H1 (cell line): ENCODE results near the gene MAML3. TPM values are rescaled to one million over a fixed set of nuclear protein-coding genes. Genes with fewer than 3 reads are reported as not detected.

ENCODE experiments used
- CTCF ChIA-PET: fragments of 300-600 bp; sonication (Branson Sonifier 250); formaldehyde crosslinking; loops from one replicate; lab custom pipeline; 2021; ENCODE audit not compliant: partially characterized antibody; lab: Charles Lee
- POLR2A ChIA-PET: fragments of 300-600 bp; sonication (Branson Sonifier 250); formaldehyde crosslinking; loops from one replicate; lab custom pipeline; 2021; ENCODE audit warnings: inconsistent platforms; ENCODE audit not compliant: partially characterized antibody; lab: Charles Lee
- DNase-seq, 2 experiments: peaks; one replicate each; pipeline versions ENCODE4 v3.0.0 to v3.0.0-alpha.2; 2010 to 2022; ENCODE audit warnings: low spot score in 2 of 2, low read depth in 1 of 2, mixed read lengths in 1 of 2
- FAIRE-seq: peaks from 2 replicates; lab custom pipeline; 2011; peaks lifted over from hg19 to GRCh38; lab: Jason Lieb, UNC
- H2AFZ ChIP-seq: 2 replicates; pipeline ENCODE4 v1.8.1; 2012; ENCODE audit warnings: low read length, inconsistent platforms
- H2AK5ac ChIP-seq: 2 replicates; pipeline ENCODE4 v1.6.1; 2013; ENCODE audit warnings: low read depth, low read length
- H2BK120ac ChIP-seq: replicated peaks from 2 replicates; pipeline ENCODE3; 2013; ENCODE audit warnings: low read depth, low read length, inconsistent platforms
- H2BK12ac ChIP-seq: 2 replicates; pipeline ENCODE4 v1.6.1; 2013; ENCODE audit warnings: low read depth, low read length
- H2BK15ac ChIP-seq: 2 replicates; pipeline ENCODE4 v1.6.1; 2013; ENCODE audit warnings: low read length
- H2BK20ac ChIP-seq: 2 replicates; pipeline ENCODE4 v1.6.1; 2013; ENCODE audit warnings: low read length
- H2BK5ac ChIP-seq: 2 replicates; pipeline ENCODE4 v1.6.1; 2013; ENCODE audit warnings: low read depth, low read length
- H3K14ac ChIP-seq: 2 replicates; pipeline ENCODE4 v1.6.1; 2013; ENCODE audit warnings: inconsistent platforms; ENCODE audit not compliant: insufficient read length
- H3K18ac ChIP-seq: 2 replicates; pipeline ENCODE4 v1.6.1; 2013; ENCODE audit warnings: low read length; ENCODE audit errors: extremely low read depth
- H3K23ac ChIP-seq: 2 replicates; pipeline ENCODE4 v1.6.1; 2013; ENCODE audit warnings: inconsistent platforms; ENCODE audit not compliant: insufficient read length
- H3K23me2 ChIP-seq: 2 replicates; pipeline ENCODE4 v1.6.1; 2013; ENCODE audit warnings: low read depth, low read length
- H3K27ac ChIP-seq: 2 replicates; pipeline ENCODE4 v1.6.1; 2011; ENCODE audit warnings: low read depth, low read length, inconsistent platforms
- H3K27me3 ChIP-seq, 4 experiments: replicated peaks in 1 of 4; 1 replicate in 1 of 4; 2 replicates in 3 of 4; pipeline versions ENCODE4 v1.6.1 to v1.8.1; 2011 to 2013; ENCODE audit warnings: low read length in 3 of 4, mild to moderate bottlenecking in 3 of 4, inconsistent platforms in 2 of 4, mixed read lengths in 2 of 4, moderate library complexity in 1 of 4; ENCODE audit not compliant: control insufficient read depth in 3 of 4, insufficient read depth in 3 of 4; ENCODE audit errors: extremely low read depth in 1 of 4
- H3K36me3 ChIP-seq, 4 experiments: 2 replicates each; pipeline versions ENCODE4 v1.6.1 to v1.8.1; 2011 to 2013; ENCODE audit warnings: mild to moderate bottlenecking in 4 of 4, low read length in 3 of 4, moderate library complexity in 2 of 4, control low read depth in 1 of 4, inconsistent platforms in 1 of 4; ENCODE audit not compliant: insufficient read depth in 4 of 4, control insufficient read depth in 2 of 4
- H3K4ac ChIP-seq: replicated peaks from 2 replicates; pipeline ENCODE3; 2013; ENCODE audit warnings: low read length, low read depth, mixed read lengths, inconsistent platforms; ENCODE audit not compliant: insufficient read length
- H3K4me1 ChIP-seq, 4 experiments: replicated peaks in 1 of 4; 1 replicate in 1 of 4; 2 replicates in 3 of 4; pipeline versions ENCODE4 v1.6.1 to v1.8.1; 2011 to 2013; ENCODE audit warnings: low read length in 3 of 4, inconsistent platforms in 2 of 4, mixed read lengths in 1 of 4; ENCODE audit not compliant: insufficient read depth in 4 of 4, control insufficient read depth in 3 of 4
- H3K4me2 ChIP-seq, 2 experiments: 2 replicates each; pipeline versions ENCODE4 v1.6.1 to v1.8.1; 2011 to 2013; ENCODE audit warnings: low read depth in 2 of 2, low read length in 2 of 2, control low read depth in 1 of 2, inconsistent platforms in 1 of 2, mild to moderate bottlenecking in 1 of 2; ENCODE audit not compliant: insufficient read depth in 1 of 2
- H3K4me3 ChIP-seq, 4 experiments: fragments of 200-600, 300-600 bp in 1 of 4; sonication (generic), shearing (Covaris generic), sonication (Bioruptor Twin) in 1 of 4; 2 replicates each; pipeline versions ENCODE4 v1.5.1 to v1.8.1; 2011 to 2016; ENCODE audit warnings: low read length in 4 of 4, low read depth in 3 of 4, control low read depth in 2 of 4, inconsistent platforms in 2 of 4, mild to moderate bottlenecking in 2 of 4, mixed read lengths in 1 of 4, moderate library complexity in 1 of 4; ENCODE audit not compliant: insufficient read depth in 2 of 4; ENCODE audit errors: extremely low read depth in 1 of 4
- H3K56ac ChIP-seq: replicated peaks from 2 replicates; pipeline ENCODE3; 2013; ENCODE audit warnings: low read depth, mild to moderate bottlenecking, mixed read lengths, low read length, inconsistent platforms; ENCODE audit not compliant: insufficient read length
- H3K79me1 ChIP-seq: 2 replicates; pipeline ENCODE4 v1.6.1; 2013; ENCODE audit warnings: low read depth, low read length, control low read depth
- H3K79me2 ChIP-seq, 2 experiments: 2 replicates each; pipeline versions ENCODE4 v1.6.1 to v1.8.1; 2012 to 2013; ENCODE audit warnings: low read length in 2 of 2, mild to moderate bottlenecking in 2 of 2, inconsistent platforms in 1 of 2; ENCODE audit not compliant: insufficient read depth in 2 of 2, control insufficient read depth in 1 of 2
- H3K9ac ChIP-seq, 4 experiments: replicated peaks in 1 of 4; 1 replicate in 1 of 4; 2 replicates in 3 of 4; pipeline versions ENCODE4 v1.6.1 to v1.8.1; 2011 to 2013; ENCODE audit warnings: low read depth in 3 of 4, low read length in 3 of 4, control low read depth in 2 of 4, mild to moderate bottlenecking in 2 of 4, moderate library complexity in 2 of 4, inconsistent platforms in 1 of 4; ENCODE audit errors: extremely low read depth in 1 of 4
- H3K9me3 ChIP-seq, 2 experiments: 2 replicates each; pipeline versions ENCODE4 v1.6.1 to v1.8.1; 2012 to 2013; ENCODE audit warnings: mild to moderate bottlenecking in 2 of 2, moderate library complexity in 2 of 2, control low read depth in 1 of 2, inconsistent platforms in 1 of 2, low read depth in 1 of 2, low read length in 1 of 2, mixed read lengths in 1 of 2; ENCODE audit not compliant: insufficient read depth in 2 of 2
- H4K20me1 ChIP-seq, 2 experiments: replicated peaks in 1 of 2; 2 replicates each; pipeline versions ENCODE3 to v1.8.1; 2011 to 2013; ENCODE audit warnings: inconsistent platforms in 2 of 2, low read length in 2 of 2, mild to moderate bottlenecking in 1 of 2; ENCODE audit not compliant: insufficient read depth in 2 of 2, control insufficient read depth in 1 of 2
- H4K5ac ChIP-seq: 2 replicates; pipeline ENCODE4 v1.6.1; 2013; ENCODE audit warnings: low read length, low read depth, mixed read lengths, inconsistent platforms; ENCODE audit not compliant: insufficient read length
- H4K8ac ChIP-seq: 2 replicates; pipeline ENCODE4 v1.8.0; 2013; ENCODE audit warnings: mild to moderate bottlenecking, moderate library complexity, low read length, inconsistent platforms; ENCODE audit not compliant: insufficient read depth; ENCODE audit errors: extremely low read depth
- H4K91ac ChIP-seq: replicated peaks from 2 replicates; pipeline ENCODE3; 2013; ENCODE audit warnings: low read length, mixed read lengths, inconsistent platforms; ENCODE audit not compliant: insufficient read length
- BCL11A ChIP-seq, 2 experiments: IDR thresholded peaks; one replicate each; pipeline ENCODE4 v1.6.1; 2011; ENCODE audit warnings: low read depth in 2 of 2, low read length in 2 of 2, mild to moderate bottlenecking in 2 of 2
- CEBPB ChIP-seq: IDR thresholded peaks from 2 replicates; pipeline ENCODE4 v1.6.1; 2012; ENCODE audit warnings: low read depth, low read length
- HDAC2 ChIP-seq, 2 experiments: fragments of 300-600 bp in 1 of 2; sonication (generic) in 1 of 2; IDR thresholded peaks; 2 replicates each; pipeline ENCODE4 v1.6.1; 2011 to 2012; ENCODE audit warnings: low read depth in 2 of 2, low read length in 2 of 2, mild to moderate bottlenecking in 2 of 2, moderate library complexity in 2 of 2, borderline replicate concordance in 1 of 2, inconsistent platforms in 1 of 2
- KDM1A ChIP-seq: fragments of 200-600, 300-600 bp; sonication (generic); IDR thresholded peaks from 2 replicates; pipeline ENCODE4 v1.7.1; 2016; ENCODE audit warnings: mild to moderate bottlenecking, low read length, borderline replicate concordance
- MAFK ChIP-seq: IDR thresholded peaks from 2 replicates; pipeline ENCODE4 v1.6.1; 2012; ENCODE audit warnings: low read depth, mild to moderate bottlenecking, improper control_type of control experiment, low read length
- POLR2AphosphoS5 ChIP-seq: IDR thresholded peaks from 2 replicates; pipeline ENCODE4 v1.6.1; 2011; ENCODE audit warnings: low read depth, low read length
- RXRA ChIP-seq: IDR thresholded peaks from 2 replicates; pipeline ENCODE4 v1.6.1; 2011; ENCODE audit warnings: low read depth, mild to moderate bottlenecking, low read length, moderate library complexity; ENCODE audit not compliant: insufficient read depth
- SIN3A ChIP-seq, 2 experiments: IDR thresholded peaks in 1 of 2; conservative IDR thresholded peaks in 1 of 2; 2 replicates each; pipeline ENCODE4 v1.6.1; 2011 to 2012; ENCODE audit warnings: low read length in 2 of 2, improper control_type of control experiment in 1 of 2, low read depth in 1 of 2, mild to moderate bottlenecking in 1 of 2
- TAF1 ChIP-seq: IDR thresholded peaks from 2 replicates; pipeline ENCODE4 v1.6.1; 2011; ENCODE audit warnings: mild to moderate bottlenecking, low read depth, low read length
- TEAD4 ChIP-seq: IDR thresholded peaks from 2 replicates; pipeline ENCODE4 v1.6.1; 2012; ENCODE audit warnings: low read depth, low read length, inconsistent platforms, mixed read lengths
- WGBS, 2 experiments: shearing (Covaris generic) in 1 of 2; methylation state at CpG; one replicate each; pipeline versions ENCODE4 v1.1.6 to v1.1.7; 2013 to 2015; ENCODE audit warnings: low lambda C conversion rate in 2 of 2, mixed read lengths in 2 of 2, inconsistent platforms in 1 of 2, low coverage in 1 of 2, missing lambda C conversion rate in 1 of 2; ENCODE audit not compliant: insufficient replicate concordance in 2 of 2, insufficient coverage in 1 of 2, insufficient read length in 1 of 2; ENCODE audit errors: extremely low coverage in 1 of 2, missing lambda C conversion rate in 1 of 2; 5-methylcytosine and 5-hydroxymethylcytosine counted together
- polyA plus RNA-seq, 7 experiments: library from polyadenylated mRNA; depleted of rRNA in 3 of 7; stranded (reverse) in 5 of 7; unstranded in 2 of 7; fragments of >200 nt in 5 of 7; fragments of 200-250 nt in 2 of 7; gene quantifications; 1 replicate in 5 of 7; 2 replicates in 1 of 7; 4 replicates in 1 of 7; pipeline versions ENCODE4 v1.2.1 to v1.2.3, GENCODE V29; 2011 to 2013; ENCODE audit warnings: missing spikeins in 2 of 7, mixed read lengths in 2 of 7
- total RNA-seq: library from RNA; stranded (reverse); fragmentation: NEBNext Ultra II Directional; extraction: Animal tissue kit (Norgen Biotek cat#: 25700); gene quantifications from 2 replicates; pipeline ENCODE4 v1.2.1, GENCODE V29; 2021

The MAML3 gene
- total and polyA plus RNA-seq, 2 of the 8 experiments (the other 6 are each of a cell fraction or from before 2014, with no cell fraction given) = 2.1 to 5.7 TPM

GRCh38 chr4:139933104-139933503, 220.9 kb downstream of the MAML3 start:
- Histone ChIP-seq H4K5ac (no peak overlapping the region), H4K20me1 (peaks cover 0 to 3% of the 10 kb centered on the region in 2 experiments), H3K27ac (no peak overlapping the region), H4K91ac (no peak overlapping the region), H3K36me3 (no peaks in the 10 kb centered on the region), H3K4me3 (no peak overlapping the region; a peak in 1 of 8 replicates), H3K18ac (no peak overlapping the region), H3K9ac (no peak overlapping the region), H2BK20ac (no peak overlapping the region), H4K8ac (no peak overlapping the region), H3K4me2 (no peak overlapping the region), H3K56ac (no peak overlapping the region), H3K14ac (no peak overlapping the region), H2AFZ (no peak overlapping the region), H3K79me1 (no peaks in the 10 kb centered on the region), H2BK5ac (no peak overlapping the region), H2BK12ac (no peak overlapping the region), H3K4me1 (peaks cover 0 to 10% (median 4%) of the 10 kb centered on the region in 4 experiments; a peak in 2 of 7 replicates), H3K23me2 (peaks cover 6% of the 10 kb centered on the region), H3K23ac (no peak overlapping the region), H2BK120ac (no peak overlapping the region), H3K27me3 (peaks cover 0 to 1% (median 0%) of the 10 kb centered on the region in 4 experiments; a peak in 1 of 7 replicates), H3K79me2 (no peaks in the 10 kb centered on the region; a peak in 1 of 4 replicates), H2BK15ac (no peak overlapping the region), H2AK5ac (no peak overlapping the region), H3K9me3 (no peaks in the 10 kb centered on the region), H3K4ac (no peak overlapping the region)
- CTCF ChIA-PET = no interaction called here
- POLR2A ChIA-PET = interaction anchor here (0.6 kb wide), 2 partner anchors 13 to 124 kb away, joined by 4 to 5 read pairs; no protein-coding TSS in a partner anchor
- DNase-seq = no peak
- no peak for FAIRE-seq
- whole genome bisulfite sequencing, 2 experiments = 71% methylated on average over 6 of the region's 6 CpGs; no CpG with 5 or more reads in 1 of the 2 experiments
- TF ChIP-seq TAF1 (no peak), HDAC2 (IDR thresholded peaks at IDR 0.05; ENCODE audit: borderline replicate concordance in 1 of 2, low read depth in 2 of 2, low read length in 2 of 2) (no peak), POLR2AphosphoS5 (no peak), CEBPB (no peak), TEAD4 (no peak), MAFK (no peak), RXRA (no peak), SIN3A (conservative IDR thresholded peaks at IDR 0.05 in 1 of 2, IDR thresholded peaks at IDR 0.05 in 1 of 2; ENCODE audit: low read depth in 1 of 2, low read length in 2 of 2) (no peak), KDM1A (no peak), BCL11A (IDR thresholded peaks at IDR 0.05; ENCODE audit: low read depth in 2 of 2, low read length in 2 of 2) (no peak)
